GM12878 (cell line): ENCODE results near the gene TMEM244. TPM values are rescaled to one million over a fixed set of nuclear protein-coding genes. Genes with fewer than 3 reads are reported as not detected.

ENCODE experiments used
- ATAC-seq: fragments of 200-7000 bp; cut with Tn5 transposase; 3 replicates; pipeline ENCODE4 v1.9.1; 2020; ENCODE audit warnings: mild to moderate bottlenecking, moderate library complexity
- BruUV-seq: library from RNA; stranded (reverse); fragments of 400-500 nt; replicated peaks from 2 replicates; lab custom pipeline; 2021; lab: Mats Ljungman, UMichigan
- CTCF ChIA-PET: fragments of 300-600 bp; sonication (Branson Sonifier 250); formaldehyde crosslinking; extraction: SDS; loops from one replicate; lab custom pipeline; 2021; ENCODE audit warnings: inconsistent platforms; lab: Yijun Ruan, JAX
- POLR2A ChIA-PET: fragments of 350-600 bp; formaldehyde crosslinking; extraction: SDS; loops from one replicate; lab custom pipeline; 2021; ENCODE audit warnings: inconsistent platforms; lab: Charles Lee
- RAD21 ChIA-PET: fragments of 300-600 bp; sonication (Branson Sonifier 250); formaldehyde crosslinking; loops from one replicate; lab custom pipeline; 2023; ENCODE audit warnings: antibody characterized with exemption; ENCODE audit not compliant: unreplicated experiment; lab: Charles Lee
- SMC1A ChIA-PET: fragments of 300-600 bp; sonication (Branson Sonifier 250); formaldehyde crosslinking; loops from one replicate; lab custom pipeline; 2023; ENCODE audit not compliant: unreplicated experiment, uncharacterized antibody; lab: Charles Lee
- DNase-seq: peaks from one replicate; pipeline ENCODE4 v3.0.0-alpha.2; 2011; ENCODE audit warnings: low read depth, low spot score
- FAIRE-seq: peaks from 3 replicates; lab custom pipeline; 2011; peaks lifted over from hg19 to GRCh38; lab: Jason Lieb, UNC
- H2AFZ ChIP-seq: 2 replicates; pipeline ENCODE4 v1.6.0; 2011; ENCODE audit warnings: low read depth, low read length, control low read depth; ENCODE audit not compliant: control insufficient read depth
- H3K27ac ChIP-seq: 2 replicates; pipeline ENCODE4 v1.5.1; 2011; ENCODE audit warnings: control low read depth; ENCODE audit not compliant: control insufficient read depth, insufficient read depth
- H3K27me3 ChIP-seq, 2 experiments: replicated peaks in 1 of 2; 2 replicates each; pipeline versions ENCODE4 v1.6.0 to v1.6.1; 2011; ENCODE audit warnings: low read length in 1 of 2; ENCODE audit not compliant: control insufficient read depth in 2 of 2, insufficient read depth in 2 of 2
- H3K36me3 ChIP-seq, 2 experiments: 2 replicates each; pipeline ENCODE4 v1.5.1; 2011; ENCODE audit warnings: low read length in 1 of 2; ENCODE audit not compliant: control insufficient read depth in 2 of 2, insufficient read depth in 2 of 2
- H3K4me1 ChIP-seq: 2 replicates; pipeline ENCODE4 v1.6.1; 2011; ENCODE audit warnings: mild to moderate bottlenecking, low read length, moderate library complexity, mixed read lengths; ENCODE audit not compliant: control insufficient read depth, insufficient read depth
- H3K4me2 ChIP-seq: 2 replicates; pipeline ENCODE4 v1.6.0; 2011; ENCODE audit warnings: control low read depth; ENCODE audit not compliant: control insufficient read depth, insufficient read depth
- H3K4me3 ChIP-seq: fragments of 200-600 bp; sonication (generic); 2 replicates; pipeline ENCODE4 v1.5.1; 2016
- H3K79me2 ChIP-seq: 2 replicates; pipeline ENCODE4 v1.6.0; 2011; ENCODE audit warnings: low read length; ENCODE audit not compliant: control insufficient read depth, insufficient read depth
- H3K9ac ChIP-seq: 2 replicates; pipeline ENCODE4 v1.8.0; 2011; ENCODE audit warnings: low read length, control low read depth, mixed read lengths; ENCODE audit not compliant: control insufficient read depth, insufficient read depth
- H3K9me3 ChIP-seq: replicated peaks from 3 replicates; pipeline ENCODE4 v1.5.1; 2011; ENCODE audit warnings: mild to moderate bottlenecking, low read length; ENCODE audit not compliant: control insufficient read depth, insufficient read depth
- H4K20me1 ChIP-seq: 2 replicates; pipeline ENCODE4 v1.6.0; 2011; ENCODE audit not compliant: control insufficient read depth, insufficient read depth
- BCL11A ChIP-seq: IDR thresholded peaks from 2 replicates; pipeline ENCODE4 v1.6.1; 2011; ENCODE audit warnings: low read depth, low read length
- GATAD2B ChIP-seq: fragments of 450-650 bp; conservative IDR thresholded peaks from 2 replicates; pipeline ENCODE4 v1.6.1; 2017; ENCODE audit warnings: low read depth, mild to moderate bottlenecking, moderate library complexity
- LARP7 ChIP-seq: fragments of 450-650 bp; IDR thresholded peaks from 2 replicates; pipeline ENCODE4 v1.6.1; 2017; ENCODE audit warnings: mild to moderate bottlenecking
- NRF1 ChIP-seq: conservative IDR thresholded peaks from 2 replicates; pipeline ENCODE4 v1.6.1; 2011; ENCODE audit warnings: mild to moderate bottlenecking, low read depth, low read length, improper control_type of control experiment
- POLR2A ChIP-seq: IDR thresholded peaks from 2 replicates; pipeline ENCODE4 v1.6.1; 2011; ENCODE audit warnings: low read depth, mild to moderate bottlenecking, low read length
- STAT1 ChIP-seq: fragments of 450-650 bp; conservative IDR thresholded peaks from 2 replicates; pipeline ENCODE4 v1.6.1; 2014; ENCODE audit warnings: antibody characterized with exemption, mild to moderate bottlenecking
- WGBS: methylation state at CpG from one replicate; pipeline ENCODE4 v1.1.6; 2016; ENCODE audit warnings: low lambda C conversion rate; ENCODE audit not compliant: insufficient replicate concordance, insufficient coverage; ENCODE audit errors: missing lambda C conversion rate; 5-methylcytosine and 5-hydroxymethylcytosine counted together
- in situ Hi-C: fragments of 300-500 bp; cut with MboI; formaldehyde crosslinking; loops from 9 replicates; pipeline ENCODE4 v1.14.3; 2018; ENCODE audit warnings: mixed read lengths
- intact Hi-C: fragments of 100-400 bp; cut with micrococcal nuclease; formaldehyde crosslinking; loops from one replicate; pipeline ENCODE4 v1.14.2; 2022; ENCODE audit not compliant: unreplicated experiment
- polyA plus RNA-seq, 11 experiments: library from polyadenylated mRNA; depleted of rRNA in 4 of 11; unstranded in 6 of 11; stranded (reverse) in 5 of 11; fragments of >200 nt; fragmentation: Nextera tagmentation in 4 of 11; fragmentation: Illumina TruSeq in 1 of 11; extraction: Ambion mirVana in 4 of 11; extraction: Trizol in 1 of 11; gene quantifications; 1 replicate in 1 of 11; 2 replicates in 10 of 11; pipeline versions ENCODE4 v1.2.1 to v1.2.3, GENCODE V29; 2011 to 2016; ENCODE audit warnings: inconsistent platforms in 2 of 11, missing spikeins in 2 of 11, low read depth in 1 of 11
- total RNA-seq, 4 experiments: library from RNA; depleted of rRNA in 3 of 4; stranded (reverse); fragments of >200 nt in 3 of 4; fragmentation: Illumina TruSeq in 1 of 4; extraction: Trizol in 1 of 4; gene quantifications; 2 replicates each; pipeline versions ENCODE4 v1.2.1 to v1.2.3, GENCODE V29; 2013 to 2021
- TF ChIP-seq, protein P1 (sequence below): fragments of 450-650 bp; IDR thresholded peaks from 2 replicates; pipeline ENCODE4 v1.6.1; 2017; ENCODE audit warnings: mild to moderate bottlenecking
- TF ChIP-seq, protein P2 (sequence below): fragments of 450-650 bp; formaldehyde crosslinking; IDR thresholded peaks from 2 replicates; pipeline ENCODE4 v1.4.0; 2020; ENCODE audit warnings: mild to moderate bottlenecking, moderate library complexity
- TF ChIP-seq, protein P3 (sequence below): fragments of 450-650 bp; IDR thresholded peaks from 2 replicates; pipeline ENCODE4 v1.6.1; 2016; ENCODE audit warnings: mild to moderate bottlenecking
- TF ChIP-seq, protein P4 (sequence below): IDR thresholded peaks from 2 replicates; pipeline ENCODE4 v1.6.1; 2011; ENCODE audit warnings: low read depth, mild to moderate bottlenecking, low read length, moderate library complexity, borderline replicate concordance; ENCODE audit errors: extremely low read depth

Gene TMEM244
- total and polyA plus RNA-seq, 10 of the 15 experiments (the other 5 are each of a cell fraction or from before 2014, with no cell fraction given), result 0.14 TPM; not detected in 9

DNA sequence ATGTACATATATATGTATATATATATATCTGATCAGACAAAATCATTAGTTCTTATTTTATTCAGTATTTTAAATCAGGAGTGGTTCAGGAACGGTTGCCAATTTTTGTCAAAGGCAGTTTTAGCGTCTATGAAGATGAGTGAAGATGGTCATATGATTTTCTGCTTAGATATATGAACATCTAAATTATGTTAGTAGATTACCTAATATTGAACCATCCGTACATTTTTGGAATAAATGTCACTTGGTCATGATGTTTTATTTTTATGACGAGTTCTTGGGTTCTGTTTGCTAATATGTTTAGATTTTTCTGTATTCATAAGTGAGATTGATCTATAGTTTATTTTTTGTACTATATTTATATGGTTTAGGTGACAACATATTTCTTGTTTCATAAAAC is 3.3 kb downstream of the TMEM244 start:
- FAIRE-seq (no peak), ATAC-seq (no peak), DNase-seq (no peak)
- ChIA-PET SMC1A (interaction anchor here (1.2 to 2.1 kb wide), 3 partner anchors 9 to 18 kb away, joined by 3 to 10 read pairs (median 4); no protein-coding TSS in a partner anchor), CTCF (interaction anchor here (1.1 to 1.3 kb wide), 2 partner anchors 16 to 82 kb away, joined by 4 read pairs; no protein-coding TSS in a partner anchor), RAD21 (no interaction called here), POLR2A (no interaction called here)
- no peak overlapping the region for H3K4me3 ChIP-seq
- H3K27ac ChIP-seq, result no peak overlapping the region
- no peaks in the 10 kb centered on the region for H3K36me3 ChIP-seq
- H2AFZ ChIP-seq, result no peak overlapping the region
- TF ChIP-seq, protein P1, sequence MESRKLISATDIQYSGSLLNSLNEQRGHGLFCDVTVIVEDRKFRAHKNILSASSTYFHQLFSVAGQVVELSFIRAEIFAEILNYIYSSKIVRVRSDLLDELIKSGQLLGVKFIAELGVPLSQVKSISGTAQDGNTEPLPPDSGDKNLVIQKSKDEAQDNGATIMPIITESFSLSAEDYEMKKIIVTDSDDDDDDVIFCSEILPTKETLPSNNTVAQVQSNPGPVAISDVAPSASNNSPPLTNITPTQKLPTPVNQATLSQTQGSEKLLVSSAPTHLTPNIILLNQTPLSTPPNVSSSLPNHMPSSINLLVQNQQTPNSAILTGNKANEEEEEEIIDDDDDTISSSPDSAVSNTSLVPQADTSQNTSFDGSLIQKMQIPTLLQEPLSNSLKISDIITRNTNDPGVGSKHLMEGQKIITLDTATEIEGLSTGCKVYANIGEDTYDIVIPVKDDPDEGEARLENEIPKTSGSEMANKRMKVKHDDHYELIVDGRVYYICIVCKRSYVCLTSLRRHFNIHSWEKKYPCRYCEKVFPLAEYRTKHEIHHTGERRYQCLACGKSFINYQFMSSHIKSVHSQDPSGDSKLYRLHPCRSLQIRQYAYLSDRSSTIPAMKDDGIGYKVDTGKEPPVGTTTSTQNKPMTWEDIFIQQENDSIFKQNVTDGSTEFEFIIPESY, result no peak
- TF ChIP-seq, protein P2, sequence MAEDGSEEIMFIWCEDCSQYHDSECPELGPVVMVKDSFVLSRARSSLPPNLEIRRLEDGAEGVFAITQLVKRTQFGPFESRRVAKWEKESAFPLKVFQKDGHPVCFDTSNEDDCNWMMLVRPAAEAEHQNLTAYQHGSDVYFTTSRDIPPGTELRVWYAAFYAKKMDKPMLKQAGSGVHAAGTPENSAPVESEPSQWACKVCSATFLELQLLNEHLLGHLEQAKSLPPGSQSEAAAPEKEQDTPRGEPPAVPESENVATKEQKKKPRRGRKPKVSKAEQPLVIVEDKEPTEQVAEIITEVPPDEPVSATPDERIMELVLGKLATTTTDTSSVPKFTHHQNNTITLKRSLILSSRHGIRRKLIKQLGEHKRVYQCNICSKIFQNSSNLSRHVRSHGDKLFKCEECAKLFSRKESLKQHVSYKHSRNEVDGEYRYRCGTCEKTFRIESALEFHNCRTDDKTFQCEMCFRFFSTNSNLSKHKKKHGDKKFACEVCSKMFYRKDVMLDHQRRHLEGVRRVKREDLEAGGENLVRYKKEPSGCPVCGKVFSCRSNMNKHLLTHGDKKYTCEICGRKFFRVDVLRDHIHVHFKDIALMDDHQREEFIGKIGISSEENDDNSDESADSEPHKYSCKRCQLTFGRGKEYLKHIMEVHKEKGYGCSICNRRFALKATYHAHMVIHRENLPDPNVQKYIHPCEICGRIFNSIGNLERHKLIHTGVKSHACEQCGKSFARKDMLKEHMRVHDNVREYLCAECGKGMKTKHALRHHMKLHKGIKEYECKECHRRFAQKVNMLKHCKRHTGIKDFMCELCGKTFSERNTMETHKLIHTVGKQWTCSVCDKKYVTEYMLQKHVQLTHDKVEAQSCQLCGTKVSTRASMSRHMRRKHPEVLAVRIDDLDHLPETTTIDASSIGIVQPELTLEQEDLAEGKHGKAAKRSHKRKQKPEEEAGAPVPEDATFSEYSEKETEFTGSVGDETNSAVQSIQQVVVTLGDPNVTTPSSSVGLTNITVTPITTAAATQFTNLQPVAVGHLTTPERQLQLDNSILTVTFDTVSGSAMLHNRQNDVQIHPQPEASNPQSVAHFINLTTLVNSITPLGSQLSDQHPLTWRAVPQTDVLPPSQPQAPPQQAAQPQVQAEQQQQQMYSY (CRISPR knock-in tag), result no peak
- TF ChIP-seq, protein P3, sequence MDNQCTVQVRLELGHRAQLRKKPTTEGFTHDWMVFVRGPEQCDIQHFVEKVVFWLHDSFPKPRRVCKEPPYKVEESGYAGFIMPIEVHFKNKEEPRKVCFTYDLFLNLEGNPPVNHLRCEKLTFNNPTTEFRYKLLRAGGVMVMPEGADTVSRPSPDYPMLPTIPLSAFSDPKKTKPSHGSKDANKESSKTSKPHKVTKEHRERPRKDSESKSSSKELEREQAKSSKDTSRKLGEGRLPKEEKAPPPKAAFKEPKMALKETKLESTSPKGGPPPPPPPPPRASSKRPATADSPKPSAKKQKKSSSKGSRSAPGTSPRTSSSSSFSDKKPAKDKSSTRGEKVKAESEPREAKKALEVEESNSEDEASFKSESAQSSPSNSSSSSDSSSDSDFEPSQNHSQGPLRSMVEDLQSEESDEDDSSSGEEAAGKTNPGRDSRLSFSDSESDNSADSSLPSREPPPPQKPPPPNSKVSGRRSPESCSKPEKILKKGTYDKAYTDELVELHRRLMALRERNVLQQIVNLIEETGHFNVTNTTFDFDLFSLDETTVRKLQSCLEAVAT, result no peak
- TF ChIP-seq LARP7 (no peak), BCL11A (no peak), POLR2A (no peak), NRF1 (no peak), GATAD2B (no peak), STAT1 (no peak)
- TF ChIP-seq, protein P4, sequence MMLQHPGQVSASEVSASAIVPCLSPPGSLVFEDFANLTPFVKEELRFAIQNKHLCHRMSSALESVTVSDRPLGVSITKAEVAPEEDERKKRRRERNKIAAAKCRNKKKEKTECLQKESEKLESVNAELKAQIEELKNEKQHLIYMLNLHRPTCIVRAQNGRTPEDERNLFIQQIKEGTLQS, result no peak
- no peaks in the 10 kb centered on the region; the same call in 1 of the 2 replicates for H3K4me1 ChIP-seq
- no peak overlapping the region for H3K4me2 ChIP-seq
- H3K27me3 ChIP-seq, result no peaks in the 10 kb centered on the region
- WGBS, result 30% methylated on average over 4 of the region's 4 CpGs
- no TSS peak for BruUV-seq
- in situ Hi-C loops (no loop called here), intact Hi-C loops (no loop called here)
- H3K79me2 ChIP-seq, result no peaks in the 10 kb centered on the region
- H3K9ac ChIP-seq, result no peak overlapping the region
- no peaks in the 10 kb centered on the region; the same call in 2 of the 3 replicates for H3K9me3 ChIP-seq
- H4K20me1 ChIP-seq, result no peaks in the 10 kb centered on the region
